GM18505 (cell line): ENCODE results near the gene WDR87.
"Not testable (repeated sequence)": the region's sequence is repeated elsewhere in the genome, so short reads cannot be mapped to it uniquely, and the experiment has no call there.

Source experiments
- ATAC-seq: cut with Tn5 transposase; IDR thresholded peaks from one replicate; pipeline ENCODE4 v1.9.1; 2021; ENCODE audit not compliant: unreplicated experiment
- POLR2A ChIP-seq: IDR thresholded peaks from 4 replicates; pipeline ENCODE4 v1.6.1; 2011; ENCODE audit warnings: borderline replicate concordance; ENCODE audit not compliant: insufficient read depth, insufficient read length; ENCODE audit errors: extremely low read depth

WDR87 gene

DNA sequence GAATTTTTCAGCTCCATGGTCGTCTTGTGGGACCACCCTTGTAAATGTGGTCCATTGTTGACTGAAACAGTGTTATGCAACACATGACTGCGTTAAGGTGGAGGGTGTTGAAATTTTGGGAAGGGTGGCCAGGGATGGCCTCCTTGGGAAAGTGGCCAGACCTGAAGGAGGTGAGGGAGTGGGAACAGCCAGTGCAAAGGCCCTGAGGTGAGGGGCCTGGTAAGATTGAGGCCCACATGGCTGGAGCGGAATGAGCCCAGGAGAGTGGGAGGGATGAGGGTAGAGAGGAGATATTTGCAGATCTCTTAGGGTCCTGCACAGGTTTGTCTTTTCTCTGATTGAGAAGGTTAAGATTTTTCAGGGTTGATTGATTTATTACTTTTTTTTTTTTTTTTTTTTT is 18.8 kb upstream of the WDR87 start:
- ATAC-seq = no peak
- TF ChIP-seq POLR2A = no peak

DNA sequence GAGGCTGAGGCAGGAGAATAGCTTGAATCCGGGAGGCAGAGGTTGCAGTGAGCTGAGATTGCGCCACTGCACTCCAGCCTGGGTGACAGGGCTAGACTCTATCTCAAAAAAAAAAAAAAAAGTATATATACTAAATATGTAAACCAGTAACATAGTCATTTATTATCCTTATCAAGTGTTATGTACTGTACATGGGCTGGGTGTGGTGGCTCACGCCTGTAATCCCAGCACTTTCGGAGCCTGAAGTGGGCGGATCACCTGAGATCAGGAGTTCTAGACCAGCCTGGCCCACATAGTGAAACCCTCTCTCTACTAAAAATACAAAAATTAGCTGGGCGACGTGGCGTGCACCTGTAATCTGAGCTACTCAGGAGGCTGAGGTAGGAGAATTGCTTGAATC is 18.2 kb upstream of the WDR87 start:
- ATAC-seq = not testable (repeated sequence)

DNA sequence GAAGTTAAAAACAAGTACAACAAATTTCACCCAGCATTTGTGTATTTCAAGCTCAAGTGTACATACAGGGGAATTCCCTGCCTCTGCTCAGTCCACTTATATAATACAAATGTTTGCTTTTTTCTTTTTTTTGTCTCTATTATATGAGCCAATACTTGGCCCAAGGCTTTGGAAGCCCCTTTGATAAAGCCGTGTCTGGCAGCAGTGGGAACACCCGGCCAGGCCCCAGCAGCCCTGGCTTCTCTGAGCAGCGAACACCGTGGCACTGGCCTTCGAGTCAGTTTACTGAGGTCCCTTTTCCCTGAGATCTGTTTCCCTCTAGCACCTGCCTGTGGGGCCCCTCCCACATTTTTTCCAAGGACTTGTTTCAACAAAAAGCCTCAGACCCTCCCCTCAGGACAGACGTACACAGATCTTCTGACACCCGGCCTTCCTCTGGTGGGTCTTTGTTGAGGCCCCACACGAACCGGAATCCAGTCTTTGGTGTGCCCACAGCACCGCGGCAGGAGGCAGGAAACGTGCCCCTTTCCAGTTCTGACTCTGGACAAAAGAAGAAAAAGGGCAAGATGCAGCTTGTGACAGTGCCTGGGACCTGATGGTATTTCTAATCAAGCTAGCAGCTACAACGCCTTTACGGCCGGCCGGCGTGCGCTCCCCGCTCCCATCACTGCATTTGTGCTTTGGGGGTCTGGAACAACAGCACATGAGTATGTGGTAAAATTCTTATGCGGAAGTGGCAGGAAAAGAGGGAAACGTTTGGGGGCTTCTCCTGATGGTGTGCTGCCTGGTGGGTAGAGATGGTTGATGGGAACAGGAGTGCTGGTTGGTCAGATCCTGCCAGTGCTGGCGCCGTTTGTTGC is 14.4 kb upstream of the WDR87 start:
- ATAC-seq = no peak
- no peak for TF ChIP-seq POLR2A

DNA sequence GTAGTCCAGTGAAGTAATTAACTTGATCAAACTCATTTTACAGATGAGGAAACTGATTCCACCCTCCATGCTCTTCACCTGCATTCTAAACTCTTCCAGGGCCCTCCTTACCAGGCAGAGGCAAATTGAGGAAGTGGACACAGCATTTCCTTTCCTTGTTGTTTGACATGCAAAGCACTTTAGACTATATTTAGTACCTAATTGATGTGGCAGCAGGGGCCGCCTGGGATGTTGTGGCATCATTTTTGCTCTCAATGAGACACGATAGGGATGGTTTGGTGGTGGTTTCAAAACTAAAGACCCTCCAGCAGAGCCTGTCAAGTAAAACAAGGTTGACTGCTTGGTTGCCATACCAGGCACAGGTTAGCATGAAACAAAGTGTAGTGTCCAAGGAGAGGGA is 8.5 kb upstream of the WDR87 start:
- peak; percentile 71 for TF ChIP-seq POLR2A

DNA sequence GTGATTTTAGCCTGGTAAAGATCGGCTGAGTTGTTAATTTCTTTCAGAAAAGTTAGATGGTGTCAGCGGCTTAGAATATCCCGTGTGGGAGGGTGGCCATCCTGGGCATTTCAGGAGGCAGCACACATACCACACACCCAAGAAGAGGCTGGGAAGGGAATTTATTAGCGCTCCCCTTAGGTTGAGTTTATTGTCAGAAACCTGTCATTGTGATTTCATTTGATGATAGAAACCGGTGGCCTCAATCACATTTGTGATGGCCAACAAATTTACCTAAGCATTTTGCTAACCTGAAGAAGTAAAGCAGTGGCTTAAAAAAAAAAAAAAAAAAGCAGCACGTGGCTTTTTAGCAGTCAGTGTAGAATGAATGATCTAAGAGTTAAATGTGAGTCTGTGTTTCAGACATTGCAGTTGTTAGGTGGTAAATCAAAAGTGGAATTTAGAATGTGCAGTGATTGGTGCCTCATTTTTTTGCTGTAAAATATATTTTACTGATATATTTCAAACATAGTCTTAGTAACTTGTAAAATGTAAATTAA is 3.3 kb upstream of the WDR87 start:
- no peak for TF ChIP-seq POLR2A
- no peak for ATAC-seq

More for the DNA sequence above, 8.5 kb upstream of the WDR87 start:
- ATAC-seq = peak; percentile 54

DNA sequence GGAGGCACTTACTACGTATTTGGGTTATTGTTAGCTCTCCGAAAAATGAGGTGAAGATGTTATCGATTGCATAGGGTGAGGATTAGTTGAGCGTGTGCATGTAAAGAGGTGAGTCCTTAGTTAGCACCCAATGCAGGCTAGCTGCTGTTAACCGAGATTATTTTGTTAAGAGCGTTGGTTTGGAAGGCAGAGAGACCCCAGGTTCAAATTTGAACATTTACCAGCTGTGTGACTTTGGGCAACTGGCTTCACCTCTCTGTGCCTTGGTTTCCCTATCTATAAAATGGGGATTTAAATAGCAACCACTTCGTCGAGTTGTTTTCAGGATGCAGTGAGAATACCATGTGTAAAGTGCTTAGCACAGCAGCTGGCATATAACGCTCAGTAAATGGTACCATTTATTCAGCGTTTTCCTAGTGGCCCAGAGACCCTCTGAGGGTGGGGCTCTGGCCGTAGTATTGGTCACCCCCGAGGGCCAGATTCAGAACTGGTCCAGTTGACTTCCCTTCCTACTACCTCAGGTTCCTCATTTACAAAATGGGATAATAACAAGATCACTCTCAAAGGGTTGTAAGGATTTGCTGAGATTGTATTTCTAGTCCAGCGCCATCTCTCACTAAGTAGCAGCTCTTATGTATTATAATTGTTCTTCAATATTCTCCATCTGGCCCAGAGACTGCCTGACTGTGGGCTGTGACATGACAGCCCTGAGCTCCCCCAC is 1.5 kb upstream of the WDR87 start:
- ATAC-seq = no peak
- TF ChIP-seq POLR2A = no peak

DNA sequence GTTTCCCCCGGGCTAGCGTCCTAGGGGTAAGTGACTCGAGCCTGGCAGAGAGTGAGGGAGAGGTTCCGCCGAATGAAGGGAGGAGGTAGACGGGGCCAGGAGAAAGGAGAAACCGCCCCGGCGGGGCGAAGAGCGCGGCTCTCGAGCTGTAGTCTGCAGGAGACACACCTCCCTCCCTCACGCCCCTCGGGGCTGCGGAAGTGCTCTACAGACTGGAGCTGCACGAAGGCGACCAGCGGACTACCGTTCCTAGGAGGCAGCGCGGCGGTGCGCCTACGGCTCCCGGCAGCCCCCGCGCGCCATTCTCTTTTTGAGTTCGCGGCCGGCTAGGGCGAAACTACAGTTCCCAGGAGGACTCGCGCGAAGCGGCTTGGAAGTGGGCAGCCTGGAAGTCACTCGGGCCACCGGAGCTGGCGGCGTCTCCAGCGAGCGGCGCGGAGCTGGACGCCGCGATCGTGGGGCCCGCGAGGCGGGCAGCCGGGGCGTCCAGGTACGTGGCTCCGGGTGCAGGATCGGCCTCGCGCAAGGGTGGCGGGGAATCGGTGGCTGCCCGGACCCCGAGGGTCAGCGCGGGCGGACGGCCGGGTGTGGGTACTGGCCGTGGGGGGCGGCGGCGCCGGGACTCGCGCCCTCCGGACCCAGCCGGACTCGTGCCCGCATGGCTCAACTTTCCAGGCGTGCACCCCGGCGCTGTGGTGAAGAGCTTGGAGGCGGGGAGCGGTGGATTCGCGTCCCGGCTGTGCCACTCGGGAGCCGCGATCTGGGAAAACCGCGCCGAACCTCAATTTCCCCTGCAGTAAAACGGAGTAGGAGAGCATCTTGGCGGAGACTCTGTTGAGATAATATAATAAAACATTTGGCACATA is 708 bp upstream of the WDR87 start, which contains the start of gene SIPA1L3:
SIPA1L3 (plus strand) TSS at position 340 of the 866 bp plus-strand sequence. CDS start 174,358 bp downstream, outside the sequence.
- TF ChIP-seq POLR2A = peak; percentile 74
- peak; percentile 76 for ATAC-seq

DNA sequence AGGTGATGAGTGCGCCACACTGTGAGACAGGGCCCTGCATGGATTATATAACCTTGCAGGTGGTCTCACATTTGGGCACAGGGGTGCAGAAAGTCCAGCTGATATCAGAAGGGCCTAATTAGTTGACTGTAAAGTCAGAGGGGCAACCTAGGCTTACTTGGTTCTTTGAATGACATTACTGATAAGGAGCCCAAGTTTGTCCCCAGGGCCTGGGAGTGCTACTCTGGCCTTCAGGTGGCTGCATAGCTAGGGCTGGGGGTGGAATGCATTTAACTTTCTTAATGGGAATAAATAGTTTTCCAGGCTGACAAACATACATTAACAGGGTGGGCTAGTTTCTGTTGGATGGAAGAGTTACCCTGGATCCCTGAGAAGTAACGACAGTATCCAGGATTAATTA is 3.3 kb downstream of the WDR87 start:
- no peak for ATAC-seq
- TF ChIP-seq POLR2A = no peak

DNA sequence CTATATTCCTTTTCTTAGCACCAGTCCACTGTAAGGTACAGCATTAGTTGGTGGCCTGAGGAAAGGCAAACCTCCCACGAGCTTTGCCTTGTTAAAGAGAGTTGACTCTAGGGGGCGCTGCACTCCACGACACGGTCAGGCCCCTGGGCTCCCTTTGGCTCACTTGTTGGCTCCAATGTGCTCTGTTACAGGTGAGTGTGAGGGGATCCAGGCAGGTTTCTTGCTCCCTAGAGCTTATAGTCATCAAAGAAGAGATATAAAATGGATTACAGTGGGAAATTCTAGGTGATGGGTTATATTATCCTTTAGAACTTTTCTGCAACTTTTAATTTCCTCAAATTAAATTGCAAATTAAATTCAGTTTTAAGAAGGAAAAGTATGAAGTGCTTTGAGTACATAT is 3.7 kb downstream of the WDR87 start:
- TF ChIP-seq POLR2A = no peak
- no peak for ATAC-seq

DNA sequence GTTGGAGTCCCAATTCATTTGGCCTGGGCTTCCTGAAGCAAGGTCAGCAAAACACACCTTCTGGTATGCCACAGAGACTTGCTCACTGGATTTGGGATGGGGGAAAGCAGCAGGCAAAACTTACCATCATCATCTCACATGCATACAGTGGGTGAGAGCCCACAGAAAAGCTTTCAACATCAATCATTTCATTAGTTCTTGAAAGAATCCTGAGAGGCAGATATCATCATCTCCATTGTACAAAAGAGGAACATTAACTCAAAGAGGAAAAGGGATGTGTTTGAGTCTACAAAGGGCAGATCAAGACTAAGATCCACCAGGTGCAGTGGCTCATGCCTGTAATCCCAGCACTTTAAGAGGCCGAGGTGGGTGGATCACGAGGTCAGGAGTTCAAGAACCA is 6.4 kb downstream of the WDR87 start:
- ATAC-seq = no peak
- TF ChIP-seq POLR2A = no peak

DNA sequence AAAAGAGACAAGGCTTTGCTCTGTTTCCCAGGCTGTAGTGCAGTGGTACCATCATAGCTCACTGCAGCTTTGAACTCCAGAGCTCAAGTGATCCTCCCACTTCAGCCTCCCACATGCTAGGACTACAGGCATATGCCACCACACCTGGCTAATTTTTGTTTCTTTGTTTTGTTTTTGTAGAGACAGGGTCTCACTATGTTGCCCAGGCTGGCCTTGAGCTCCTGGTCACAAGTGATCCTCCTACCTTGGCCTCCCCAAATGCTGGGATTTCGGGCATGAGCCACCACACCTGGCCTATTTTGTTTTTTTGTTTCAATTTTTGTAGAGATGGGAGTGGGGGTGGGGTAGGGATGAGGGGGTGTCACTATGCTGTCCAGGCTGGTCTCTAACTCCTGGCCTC is 6.9 kb downstream of the WDR87 start:
- no peak for TF ChIP-seq POLR2A
- ATAC-seq = no peak

DNA sequence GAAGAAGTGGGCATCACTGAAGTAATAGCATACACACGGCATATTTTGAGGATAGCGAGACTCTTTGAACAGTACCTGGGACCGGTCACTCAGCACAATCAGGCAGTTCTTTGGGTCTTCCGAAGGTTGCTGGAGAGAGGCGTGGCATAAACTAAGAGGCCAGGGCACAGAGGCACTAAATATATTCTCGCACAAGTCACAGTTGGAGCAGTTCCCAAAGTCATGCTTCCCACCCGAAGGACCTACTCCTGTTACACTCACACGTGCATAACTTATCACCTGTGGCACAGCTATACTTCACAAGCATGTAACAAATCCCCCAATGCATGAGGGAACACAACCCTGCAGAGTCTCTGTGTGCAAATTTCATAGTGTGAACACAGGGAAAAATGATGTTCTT is 10.2 kb downstream of the WDR87 start:
- ATAC-seq = no peak

More for the DNA sequence above, 10.2 kb downstream of the WDR87 start:
- TF ChIP-seq POLR2A = no peak
